ENCODE results near the gene STEAP3. TPM values are rescaled to one million over a fixed set of nuclear protein-coding genes. Genes with fewer than 3 reads are reported as not detected.

STEAP3 gene
- total RNA-seq, 4 donors from 2014 or later = 10.1 to 21.7 (median 10.6) TPM

- intact Hi-C loops (cut with DNase I; ENCODE audit: low total_unique reads) (loop anchor here (2.0 to 5.0 kb wide), 2 partner anchors 63 to 90 kb away; no protein-coding TSS in a partner anchor), in situ Hi-C loops (cut with MboI; ENCODE audit: low sequenced_read_pairs in 4 of 4) (no loop called here)
- Histone ChIP-seq H3K4me3 (no peak overlapping the region), H3K36me3 (no peaks in the 10 kb centered on the region), H3K9me3 (no peaks in the 10 kb centered on the region), H3K4me1 (peaks cover 35% of the 10 kb centered on the region in 2 donors), H3K27ac (peak overlapping the region in 3 of 4 donors; percentile 40 to 98 (median 94)), H3K27me3 (no peaks in the 10 kb centered on the region)
- ATAC-seq = no peak
- DNase-seq = no peak
- no peak for TF ChIP-seq CTCF (IDR thresholded peaks at IDR 0.05 in 4 of 5, conservative IDR thresholded peaks at IDR 0.05 in 1 of 5)
- no peak for TF ChIP-seq POLR2A (IDR thresholded peaks at IDR 0.05)
These were observed 1.4 kb upstream of the STEAP3 start for GRCh38 chr2:119222213-119222612.

- H3K27ac ChIP-seq = peak overlapping the region; percentile 92 to 98 (median 96)
- TF ChIP-seq CTCF (IDR thresholded peaks at IDR 0.05 in 4 of 5, conservative IDR thresholded peaks at IDR 0.05 in 1 of 5) (no peak), POLR2A (IDR thresholded peaks at IDR 0.05) (no peak)
- intact Hi-C loops (cut with DNase I; ENCODE audit: low total_unique reads) = loop anchor here (2.0 to 5.0 kb wide), 2 partner anchors 62 to 89 kb away; no protein-coding TSS in a partner anchor
- DNase-seq = no peak
- peak in 1 of 2 donors; percentile 6 for ATAC-seq
- in situ Hi-C loops (cut with MboI; ENCODE audit: low sequenced_read_pairs in 4 of 4) = no loop called here
- peaks cover 35% of the 10 kb centered on the region in 2 donors for H3K4me1 ChIP-seq
- H3K9me3 ChIP-seq = no peaks in the 10 kb centered on the region
- peak overlapping the region; percentile 77 to 88 (median 88) for H3K4me3 ChIP-seq
- H3K27me3 ChIP-seq = no peaks in the 10 kb centered on the region
- no peaks in the 10 kb centered on the region for H3K36me3 ChIP-seq
These were observed 642 bp upstream of the STEAP3 start for GRCh38 chr2:119222863-119223520.

GRCh38 chr2:119224391-119225104, 914 bp downstream of the STEAP3 start:
- H3K27ac ChIP-seq = peak overlapping the region; percentile 92 to 98 (median 96)
- H3K4me1 ChIP-seq = peaks cover 28 to 29% of the 10 kb centered on the region in 2 donors
- no peaks in the 10 kb centered on the region for H3K36me3 ChIP-seq
- H3K4me3 ChIP-seq = peak overlapping the region; percentile 77 to 88 (median 88)
- H3K27me3 ChIP-seq = no peaks in the 10 kb centered on the region
- ATAC-seq (peak in 1 of 2 donors; percentile 1), DNase-seq (no peak)
- TF ChIP-seq POLR2A (IDR thresholded peaks at IDR 0.05) (no peak), CTCF (IDR thresholded peaks at IDR 0.05 in 4 of 5, conservative IDR thresholded peaks at IDR 0.05 in 1 of 5) (no peak)
- no peaks in the 10 kb centered on the region for H3K9me3 ChIP-seq
- intact Hi-C loops (cut with DNase I; ENCODE audit: low total_unique reads) = loop anchor here (2.0 to 5.0 kb wide), 2 partner anchors 16 to 88 kb away; no protein-coding TSS in a partner anchor
- in situ Hi-C loops (cut with MboI; ENCODE audit: low sequenced_read_pairs in 4 of 4) = no loop called here

GRCh38 chr2:119225105-119225865, 1.7 kb downstream of the STEAP3 start:
- Histone ChIP-seq H3K4me1 (peaks cover 35 to 36% of the 10 kb centered on the region in 2 donors), H3K36me3 (no peaks in the 10 kb centered on the region), H3K4me3 (peak overlapping the region in 1 of 4 donors; percentile 88), H3K9me3 (no peaks in the 10 kb centered on the region), H3K27ac (peak overlapping the region; percentile 92 to 98 (median 96)), H3K27me3 (no peaks in the 10 kb centered on the region)
- in situ Hi-C loops (cut with MboI; ENCODE audit: low sequenced_read_pairs in 4 of 4) (no loop called here), intact Hi-C loops (cut with DNase I; ENCODE audit: low total_unique reads) (loop anchor here (2.0 kb wide), 1 partner anchor 16 kb away; no protein-coding TSS in a partner anchor)
- TF ChIP-seq CTCF (IDR thresholded peaks at IDR 0.05 in 4 of 5, conservative IDR thresholded peaks at IDR 0.05 in 1 of 5) (peak in 1 of 5 experiments; percentile 15), POLR2A (IDR thresholded peaks at IDR 0.05) (no peak)
- ATAC-seq (no peak), DNase-seq (peak in 1 of 2 donors; percentile 27)
